HG02885 (cell line): ENCODE measurements around the gene DNAJA3.

Experiments
- ATAC-seq: cut with Tn5 transposase; IDR thresholded peaks from one replicate; pipeline ENCODE4 v1.9.1; 2021; ENCODE audit warnings: mild to moderate bottlenecking; ENCODE audit not compliant: unreplicated experiment, poor library complexity

The DNAJA3 gene

DNA sequence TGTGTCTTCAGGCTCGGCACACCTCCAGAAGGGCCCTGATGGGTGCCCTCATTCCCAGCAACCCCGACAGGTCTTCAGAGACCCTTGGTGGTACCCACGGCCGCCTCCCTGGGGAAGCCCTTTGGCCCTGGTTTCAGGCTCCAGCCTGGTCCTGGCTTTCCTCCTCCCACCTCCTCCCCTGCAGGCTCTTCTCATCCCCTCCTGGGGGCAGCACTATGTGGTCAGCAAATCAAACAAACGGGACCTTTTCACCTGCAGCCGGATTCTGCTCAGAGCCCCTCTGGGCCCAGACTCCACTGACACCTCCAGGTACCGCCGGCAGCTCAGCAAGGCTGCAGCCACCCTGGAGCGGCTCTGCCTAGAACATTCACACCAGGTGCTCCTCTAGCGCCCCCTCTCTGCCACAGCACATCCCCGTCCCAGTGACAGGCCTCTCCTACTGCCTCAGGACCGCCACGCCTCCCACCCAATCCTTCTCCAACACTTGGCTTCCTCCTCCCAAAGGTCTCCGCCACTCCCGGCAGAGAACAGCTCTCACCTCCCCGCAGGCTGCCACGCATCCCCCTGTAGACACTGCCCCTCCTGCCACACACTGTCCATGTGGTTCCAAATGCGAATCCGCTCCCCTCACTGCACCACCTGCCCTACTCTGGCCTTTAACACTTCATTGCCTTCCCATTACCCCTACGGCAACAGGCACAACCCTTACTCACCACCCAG, 21.3 kb upstream of the DNAJA3 start:
- no peak for ATAC-seq

- ATAC-seq = no peak
These were observed 20.5 kb upstream of the DNAJA3 start for GRCh38 chr16:4404967-4405696.

DNA sequence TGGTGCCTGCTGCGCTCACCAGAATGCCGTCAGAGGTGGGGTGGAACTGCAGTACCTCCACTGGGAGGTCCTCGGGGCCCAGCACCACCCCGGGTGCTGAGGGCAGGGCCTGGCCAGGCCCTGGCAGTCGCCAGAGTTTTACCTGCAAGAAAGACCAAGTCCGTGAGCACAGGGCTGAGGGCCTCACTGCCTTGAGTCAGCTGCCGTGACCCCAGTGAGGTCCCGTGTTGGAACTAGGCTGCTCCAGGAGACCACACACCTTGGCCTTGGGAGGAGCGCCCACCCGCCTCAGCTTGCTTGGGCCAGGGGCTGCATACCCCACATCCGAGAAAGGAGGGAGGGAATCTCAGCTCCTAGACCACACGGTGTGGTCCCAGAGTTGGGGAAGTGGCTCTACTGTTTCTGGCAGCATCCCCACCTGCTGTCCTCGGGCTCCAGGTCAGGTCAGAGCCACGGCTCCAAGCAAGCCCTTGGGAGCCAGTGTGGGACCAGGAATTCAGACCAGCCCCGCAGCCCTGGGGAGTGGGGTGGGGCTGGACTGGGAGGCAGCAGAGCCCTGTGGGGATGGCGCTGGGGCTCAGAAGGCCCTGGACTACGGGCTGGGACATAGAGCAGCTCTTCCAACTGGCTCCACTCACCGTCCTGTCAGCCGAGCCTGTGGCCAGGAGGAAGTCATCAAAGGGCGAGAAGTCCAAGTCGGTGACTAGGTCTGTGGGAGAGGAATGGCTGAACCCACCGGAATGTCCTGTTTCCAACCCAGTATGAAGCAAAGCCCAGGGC, 17.9 kb upstream of the DNAJA3 start:
- no peak for ATAC-seq

DNA sequence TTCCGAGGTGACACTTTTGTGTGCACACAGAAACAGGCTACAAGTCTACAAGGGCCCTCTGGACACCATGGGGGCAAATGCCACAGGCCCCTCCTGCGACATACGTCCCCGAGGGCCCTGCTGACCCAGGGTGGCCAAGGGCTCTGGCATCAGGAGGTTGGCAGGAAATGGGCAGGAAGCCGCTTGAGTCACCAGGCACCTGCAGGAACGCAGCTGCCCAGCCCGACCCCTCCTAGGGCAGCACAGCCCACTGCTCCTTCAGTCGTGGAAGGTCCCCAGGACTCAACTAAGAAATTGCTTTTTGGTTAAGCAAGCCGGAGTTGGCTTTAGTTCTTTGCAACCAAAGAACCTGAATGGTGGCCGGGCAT, 17.4 kb upstream of the DNAJA3 start:
- ATAC-seq = no peak

GRCh38 chr16:4409081-4409932, 16.4 kb upstream of the DNAJA3 start:
- no peak for ATAC-seq

- no peak for ATAC-seq
These were observed 15.2 kb upstream of the DNAJA3 start for GRCh38 chr16:4410335-4411075.

GRCh38 chr16:4411684-4412083, 14.0 kb upstream of the DNAJA3 start:
- ATAC-seq = no peak

- ATAC-seq = no peak
These were observed 13.5 kb upstream of the DNAJA3 start for GRCh38 chr16:4412159-4412558.

GRCh38 chr16:4412854-4413253, 12.8 kb upstream of the DNAJA3 start:
- ATAC-seq = no peak

DNA sequence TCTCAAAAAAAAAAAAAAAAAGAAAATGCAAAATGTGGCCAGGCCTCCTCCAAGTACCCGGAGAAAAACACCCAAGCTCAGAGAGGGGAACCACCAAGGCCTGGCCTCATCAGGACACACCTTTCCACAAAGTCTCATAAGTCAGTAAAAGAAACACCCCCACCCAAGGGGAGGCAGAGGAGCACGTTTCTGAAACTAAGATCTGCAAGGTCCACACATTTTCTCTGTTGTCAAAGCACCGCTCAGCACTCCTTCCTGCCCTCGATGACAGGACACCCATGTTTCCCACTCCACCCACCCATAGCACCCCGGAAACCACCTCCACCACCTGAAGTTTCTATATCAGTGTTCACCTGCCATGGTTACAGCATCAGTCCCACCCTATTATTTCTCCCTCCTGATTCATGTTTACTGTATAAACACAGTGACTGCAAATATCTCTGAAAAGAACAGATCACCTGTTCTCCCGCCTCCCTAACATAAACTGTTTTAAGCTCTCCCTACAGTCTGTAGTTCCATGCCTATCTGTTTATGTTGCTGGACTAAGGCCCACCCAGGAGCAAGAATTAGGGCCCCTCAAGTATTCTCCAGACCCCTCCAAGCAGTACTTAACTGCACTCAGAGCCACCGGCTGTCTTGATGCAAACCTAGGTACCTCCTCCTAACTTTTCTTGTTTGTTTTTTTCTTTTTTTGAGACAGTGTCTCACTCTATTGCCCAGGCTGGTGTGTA, 11.3 kb upstream of the DNAJA3 start:
- peak; percentile 61 for ATAC-seq

GRCh38 chr16:4415538-4416199, 10.0 kb upstream of the DNAJA3 start:
- ATAC-seq = peak; percentile 17

GRCh38 chr16:4416200-4417032, 9.3 kb upstream of the DNAJA3 start, which contains the start of gene CORO7:
TSS of gene CORO7 (minus strand) at chr16:4416596. CDS start at chr16:4416518, 78 bp downstream.
- peak; percentile 82 for ATAC-seq

DNA sequence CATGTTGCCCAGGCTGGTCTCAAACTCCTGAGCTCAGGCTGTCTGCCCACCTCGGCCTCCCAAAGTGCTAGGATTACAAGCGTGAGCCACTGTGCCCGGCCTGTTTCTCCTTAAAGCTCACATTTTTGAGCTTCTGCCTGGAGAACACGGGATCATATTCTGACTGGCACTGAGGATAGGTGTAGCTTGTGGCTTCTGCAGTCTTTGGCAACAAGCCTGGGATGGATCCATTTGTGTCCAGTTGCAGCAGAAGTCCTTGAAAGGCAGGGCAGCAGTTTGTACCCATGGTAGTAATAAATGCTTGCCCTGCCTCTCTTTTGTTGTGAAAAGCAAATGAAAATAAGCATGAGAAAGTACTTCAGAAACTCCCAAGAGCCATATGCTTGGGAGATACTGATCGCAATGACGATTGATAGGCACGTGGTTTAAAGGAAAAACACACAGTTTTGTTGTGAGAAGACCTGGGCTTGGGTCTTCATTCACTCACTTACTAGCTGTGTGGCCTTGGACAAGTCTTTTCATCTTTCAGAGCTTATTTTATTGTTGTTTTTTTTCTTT, 6.2 kb upstream of the DNAJA3 start:
- no peak for ATAC-seq

GRCh38 chr16:4420505-4421105, 5.1 kb upstream of the DNAJA3 start:
- no peak for ATAC-seq

- ATAC-seq = peak; percentile 3
These were observed 485 bp downstream of the DNAJA3 start for GRCh38 chr16:4426021-4426684.

DNA sequence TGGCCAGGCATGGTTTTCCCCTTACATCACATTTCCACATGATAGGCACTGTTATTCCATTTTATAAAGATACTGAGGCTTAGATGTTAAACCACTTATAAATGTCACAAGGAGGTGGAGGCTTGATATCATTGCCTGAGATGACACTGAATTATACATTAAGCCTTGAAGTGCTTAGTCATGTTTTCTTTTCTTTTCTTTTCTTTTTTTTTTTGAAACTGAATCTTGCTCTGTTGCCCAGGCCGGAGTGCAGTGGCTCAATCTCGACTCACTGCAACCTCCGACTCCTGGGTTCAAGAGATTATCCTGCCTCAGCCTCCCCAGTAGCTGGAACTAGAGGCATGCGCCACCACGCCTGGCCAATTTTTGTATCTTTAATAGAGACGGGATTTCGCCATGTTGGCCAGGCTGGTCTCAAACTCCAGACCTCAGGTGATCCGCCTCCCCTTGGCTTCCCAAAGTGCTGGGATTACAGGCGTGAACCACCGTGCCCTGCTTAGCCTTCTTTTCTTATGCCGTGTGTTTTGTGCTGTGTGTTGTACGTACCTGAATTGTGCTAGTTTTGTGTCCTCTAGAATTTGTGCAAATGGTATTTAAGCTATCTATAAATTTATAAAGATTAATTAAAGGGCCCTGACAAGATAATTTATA, 1.2 kb downstream of the DNAJA3 start:
- ATAC-seq = no peak
